ENCODE data around the gene CALN1.

GRCh38 chr7:72038022-72038732 lies 374.0 kb downstream of the CALN1 start:
- TF ChIP-seq YY1 (IDR thresholded peaks at IDR 0.05; ENCODE audit: insufficient read depth, insufficient read length) (no peak), ZNF274 (IDR thresholded peaks at IDR 0.05; ENCODE audit: low read depth, low read length) (no peak)
